ENCODE results near the gene AK8. TPM values are rescaled to one million over a fixed set of nuclear protein-coding genes. Genes with fewer than 3 reads are reported as not detected.

The AK8 gene
- total and polyA plus RNA-seq, 2 experiments from 2014 or later = 0.14 to 0.78 TPM

GRCh38 chr9:132773764-132774339 lies 104.2 kb downstream of the AK8 start:
- DNase-seq (ENCODE audit: low spot score) (no peak), ATAC-seq (no peak)
- no peaks in the 10 kb centered on the region; the same call in 1 of the 2 replicates for H3K27me3 ChIP-seq (ENCODE audit: insufficient read depth)
- peaks cover 2% of the 10 kb centered on the region; the same call in 1 of the 3 replicates for H3K4me1 Mint-ChIP-seq
- no peak overlapping the region for H3K4me3 Mint-ChIP-seq
- H4K20me1 ChIP-seq (replicated peaks; ENCODE audit: insufficient read depth) = no peaks in the 10 kb centered on the region
- no peak for TF ChIP-seq STAT1 (IDR thresholded peaks at IDR 0.05; ENCODE audit: unreplicated experiment)
- no peak for TF ChIP-seq JUNB (IDR thresholded peaks at IDR 0.05; ENCODE audit: unreplicated experiment)
- TF ChIP-seq EZH2phosphoT487 (IDR thresholded peaks at IDR 0.05; ENCODE audit: unreplicated experiment) = no peak
- TF ChIP-seq ZNF114 (CRISPR knock-in tag; IDR thresholded peaks at IDR 0.05) = no peak
- TF ChIP-seq POLR2AphosphoS5 (IDR thresholded peaks at IDR 0.05; ENCODE audit: low read depth) = no peak
- TF ChIP-seq EZH2 (IDR thresholded peaks at IDR 0.05; ENCODE audit: low read depth, unreplicated experiment) = no peak
- TF ChIP-seq, protein P1, sequence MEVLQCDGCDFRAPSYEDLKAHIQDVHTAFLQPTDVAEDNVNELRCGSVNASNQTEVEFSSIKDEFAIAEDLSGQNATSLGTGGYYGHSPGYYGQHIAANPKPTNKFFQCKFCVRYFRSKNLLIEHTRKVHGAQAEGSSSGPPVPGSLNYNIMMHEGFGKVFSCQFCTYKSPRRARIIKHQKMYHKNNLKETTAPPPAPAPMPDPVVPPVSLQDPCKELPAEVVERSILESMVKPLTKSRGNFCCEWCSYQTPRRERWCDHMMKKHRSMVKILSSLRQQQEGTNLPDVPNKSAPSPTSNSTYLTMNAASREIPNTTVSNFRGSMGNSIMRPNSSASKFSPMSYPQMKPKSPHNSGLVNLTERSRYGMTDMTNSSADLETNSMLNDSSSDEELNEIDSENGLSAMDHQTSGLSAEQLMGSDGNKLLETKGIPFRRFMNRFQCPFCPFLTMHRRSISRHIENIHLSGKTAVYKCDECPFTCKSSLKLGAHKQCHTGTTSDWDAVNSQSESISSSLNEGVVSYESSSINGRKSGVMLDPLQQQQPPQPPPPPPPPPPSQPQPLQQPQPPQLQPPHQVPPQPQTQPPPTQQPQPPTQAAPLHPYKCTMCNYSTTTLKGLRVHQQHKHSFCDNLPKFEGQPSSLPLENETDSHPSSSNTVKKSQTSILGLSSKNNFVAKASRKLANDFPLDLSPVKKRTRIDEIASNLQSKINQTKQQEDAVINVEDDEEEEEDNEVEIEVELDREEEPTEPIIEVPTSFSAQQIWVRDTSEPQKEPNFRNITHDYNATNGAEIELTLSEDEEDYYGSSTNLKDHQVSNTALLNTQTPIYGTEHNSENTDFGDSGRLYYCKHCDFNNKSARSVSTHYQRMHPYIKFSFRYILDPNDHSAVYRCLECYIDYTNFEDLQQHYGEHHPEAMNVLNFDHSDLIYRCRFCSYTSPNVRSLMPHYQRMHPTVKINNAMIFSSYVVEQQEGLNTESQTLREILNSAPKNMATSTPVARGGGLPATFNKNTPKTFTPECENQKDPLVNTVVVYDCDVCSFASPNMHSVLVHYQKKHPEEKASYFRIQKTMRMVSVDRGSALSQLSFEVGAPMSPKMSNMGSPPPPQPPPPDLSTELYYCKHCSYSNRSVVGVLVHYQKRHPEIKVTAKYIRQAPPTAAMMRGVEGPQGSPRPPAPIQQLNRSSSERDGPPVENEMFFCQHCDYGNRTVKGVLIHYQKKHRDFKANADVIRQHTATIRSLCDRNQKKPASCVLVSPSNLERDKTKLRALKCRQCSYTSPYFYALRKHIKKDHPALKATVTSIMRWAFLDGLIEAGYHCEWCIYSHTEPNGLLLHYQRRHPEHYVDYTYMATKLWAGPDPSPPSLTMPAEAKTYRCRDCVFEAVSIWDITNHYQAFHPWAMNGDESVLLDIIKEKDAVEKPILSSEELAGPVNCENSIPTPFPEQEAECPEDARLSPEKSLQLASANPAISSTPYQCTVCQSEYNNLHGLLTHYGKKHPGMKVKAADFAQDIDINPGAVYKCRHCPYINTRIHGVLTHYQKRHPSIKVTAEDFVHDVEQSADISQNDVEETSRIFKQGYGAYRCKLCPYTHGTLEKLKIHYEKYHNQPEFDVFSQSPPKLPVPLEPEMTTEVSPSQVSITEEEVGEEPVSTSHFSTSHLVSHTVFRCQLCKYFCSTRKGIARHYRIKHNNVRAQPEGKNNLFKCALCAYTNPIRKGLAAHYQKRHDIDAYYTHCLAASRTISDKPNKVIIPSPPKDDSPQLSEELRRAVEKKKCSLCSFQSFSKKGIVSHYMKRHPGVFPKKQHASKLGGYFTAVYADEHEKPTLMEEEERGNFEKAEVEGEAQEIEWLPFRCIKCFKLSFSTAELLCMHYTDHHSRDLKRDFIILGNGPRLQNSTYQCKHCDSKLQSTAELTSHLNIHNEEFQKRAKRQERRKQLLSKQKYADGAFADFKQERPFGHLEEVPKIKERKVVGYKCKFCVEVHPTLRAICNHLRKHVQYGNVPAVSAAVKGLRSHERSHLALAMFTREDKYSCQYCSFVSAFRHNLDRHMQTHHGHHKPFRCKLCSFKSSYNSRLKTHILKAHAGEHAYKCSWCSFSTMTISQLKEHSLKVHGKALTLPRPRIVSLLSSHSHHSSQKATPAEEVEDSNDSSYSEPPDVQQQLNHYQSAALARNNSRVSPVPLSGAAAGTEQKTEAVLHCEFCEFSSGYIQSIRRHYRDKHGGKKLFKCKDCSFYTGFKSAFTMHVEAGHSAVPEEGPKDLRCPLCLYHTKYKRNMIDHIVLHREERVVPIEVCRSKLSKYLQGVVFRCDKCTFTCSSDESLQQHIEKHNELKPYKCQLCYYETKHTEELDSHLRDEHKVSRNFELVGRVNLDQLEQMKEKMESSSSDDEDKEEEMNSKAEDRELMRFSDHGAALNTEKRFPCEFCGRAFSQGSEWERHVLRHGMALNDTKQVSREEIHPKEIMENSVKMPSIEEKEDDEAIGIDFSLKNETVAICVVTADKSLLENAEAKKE (CRISPR knock-in tag; IDR thresholded peaks at IDR 0.05) = no peak
- no peak for TF ChIP-seq ETS1 (IDR thresholded peaks at IDR 0.05)
- TF ChIP-seq CREB1 (CRISPR knock-in tag; IDR thresholded peaks at IDR 0.05; ENCODE audit: low read depth) = no peak
- no peak for TF ChIP-seq ZNF331 (CRISPR knock-in tag; IDR thresholded peaks at IDR 0.05; ENCODE audit: low read depth)
- TF ChIP-seq NANOG (IDR thresholded peaks at IDR 0.05; ENCODE audit: borderline replicate concordance) = no peak
- TF ChIP-seq, protein P2, sequence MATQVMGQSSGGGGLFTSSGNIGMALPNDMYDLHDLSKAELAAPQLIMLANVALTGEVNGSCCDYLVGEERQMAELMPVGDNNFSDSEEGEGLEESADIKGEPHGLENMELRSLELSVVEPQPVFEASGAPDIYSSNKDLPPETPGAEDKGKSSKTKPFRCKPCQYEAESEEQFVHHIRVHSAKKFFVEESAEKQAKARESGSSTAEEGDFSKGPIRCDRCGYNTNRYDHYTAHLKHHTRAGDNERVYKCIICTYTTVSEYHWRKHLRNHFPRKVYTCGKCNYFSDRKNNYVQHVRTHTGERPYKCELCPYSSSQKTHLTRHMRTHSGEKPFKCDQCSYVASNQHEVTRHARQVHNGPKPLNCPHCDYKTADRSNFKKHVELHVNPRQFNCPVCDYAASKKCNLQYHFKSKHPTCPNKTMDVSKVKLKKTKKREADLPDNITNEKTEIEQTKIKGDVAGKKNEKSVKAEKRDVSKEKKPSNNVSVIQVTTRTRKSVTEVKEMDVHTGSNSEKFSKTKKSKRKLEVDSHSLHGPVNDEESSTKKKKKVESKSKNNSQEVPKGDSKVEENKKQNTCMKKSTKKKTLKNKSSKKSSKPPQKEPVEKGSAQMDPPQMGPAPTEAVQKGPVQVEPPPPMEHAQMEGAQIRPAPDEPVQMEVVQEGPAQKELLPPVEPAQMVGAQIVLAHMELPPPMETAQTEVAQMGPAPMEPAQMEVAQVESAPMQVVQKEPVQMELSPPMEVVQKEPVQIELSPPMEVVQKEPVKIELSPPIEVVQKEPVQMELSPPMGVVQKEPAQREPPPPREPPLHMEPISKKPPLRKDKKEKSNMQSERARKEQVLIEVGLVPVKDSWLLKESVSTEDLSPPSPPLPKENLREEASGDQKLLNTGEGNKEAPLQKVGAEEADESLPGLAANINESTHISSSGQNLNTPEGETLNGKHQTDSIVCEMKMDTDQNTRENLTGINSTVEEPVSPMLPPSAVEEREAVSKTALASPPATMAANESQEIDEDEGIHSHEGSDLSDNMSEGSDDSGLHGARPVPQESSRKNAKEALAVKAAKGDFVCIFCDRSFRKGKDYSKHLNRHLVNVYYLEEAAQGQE (IDR thresholded peaks at IDR 0.05; ENCODE audit: unreplicated experiment) = no peak
- TF ChIP-seq, protein P3, sequence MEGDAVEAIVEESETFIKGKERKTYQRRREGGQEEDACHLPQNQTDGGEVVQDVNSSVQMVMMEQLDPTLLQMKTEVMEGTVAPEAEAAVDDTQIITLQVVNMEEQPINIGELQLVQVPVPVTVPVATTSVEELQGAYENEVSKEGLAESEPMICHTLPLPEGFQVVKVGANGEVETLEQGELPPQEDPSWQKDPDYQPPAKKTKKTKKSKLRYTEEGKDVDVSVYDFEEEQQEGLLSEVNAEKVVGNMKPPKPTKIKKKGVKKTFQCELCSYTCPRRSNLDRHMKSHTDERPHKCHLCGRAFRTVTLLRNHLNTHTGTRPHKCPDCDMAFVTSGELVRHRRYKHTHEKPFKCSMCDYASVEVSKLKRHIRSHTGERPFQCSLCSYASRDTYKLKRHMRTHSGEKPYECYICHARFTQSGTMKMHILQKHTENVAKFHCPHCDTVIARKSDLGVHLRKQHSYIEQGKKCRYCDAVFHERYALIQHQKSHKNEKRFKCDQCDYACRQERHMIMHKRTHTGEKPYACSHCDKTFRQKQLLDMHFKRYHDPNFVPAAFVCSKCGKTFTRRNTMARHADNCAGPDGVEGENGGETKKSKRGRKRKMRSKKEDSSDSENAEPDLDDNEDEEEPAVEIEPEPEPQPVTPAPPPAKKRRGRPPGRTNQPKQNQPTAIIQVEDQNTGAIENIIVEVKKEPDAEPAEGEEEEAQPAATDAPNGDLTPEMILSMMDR (conservative IDR thresholded peaks at IDR 0.05; ENCODE audit: low read depth in 2 of 2) = no peak
- no peaks in the 10 kb centered on the region for H3K79me2 ChIP-seq (replicated peaks; ENCODE audit: insufficient read depth)
- H3K27ac ChIP-seq (ENCODE audit: low read depth) = no peak overlapping the region
- no peak overlapping the region for H3K27ac Mint-ChIP-seq
- peaks cover 16% of the 10 kb centered on the region for H3K27me3 Mint-ChIP-seq (ENCODE audit: insufficient read depth, low read depth, poor library complexity)
- H2AFZ ChIP-seq = no peak overlapping the region
- H3K4me1 ChIP-seq (ENCODE audit: insufficient read depth) = no peaks in the 10 kb centered on the region; the same call in 1 of the 2 replicates
- H3K4me2 ChIP-seq = no peak overlapping the region
- H3K9me2 ChIP-seq (ENCODE audit: insufficient read depth) = peaks cover 6% of the 10 kb centered on the region; the same call in 1 of the 2 replicates
- no peaks in the 10 kb centered on the region for H3K36me3 ChIP-seq (ENCODE audit: insufficient read depth)
- H3K4me3 ChIP-seq = no peak overlapping the region
- peaks cover 9% of the 10 kb centered on the region for H3K36me3 Mint-ChIP-seq (ENCODE audit: low read depth)
- 0 out of 2 replicates have a peak, but pooled peaks cover 7% of the 10 kb centered on the region for H3F3A ChIP-seq (replicated peaks; ENCODE audit: low read depth)
- H3K9me3 Mint-ChIP-seq = peaks cover 19% of the 10 kb centered on the region

Measured in GM23338 (cell line).